HEK293 (cell line): ENCODE data around the gene PPP6R1.

Source experiments
- KLF1 ChIP-seq: fragments of 450-650 bp; formaldehyde crosslinking; IDR thresholded peaks from 2 replicates; pipeline ENCODE4 v1.5.1; 2016; ENCODE audit warnings: missing biosample characterization, missing genetic modification characterization
- PRDM1 ChIP-seq: fragments of 450-650 bp; formaldehyde crosslinking; IDR thresholded peaks from 2 replicates; pipeline ENCODE4; 2016; ENCODE audit warnings: missing biosample characterization, missing genetic modification characterization
- SCRT1 ChIP-seq: fragments of 450-650 bp; formaldehyde crosslinking; IDR thresholded peaks from 2 replicates; pipeline ENCODE4 v1.5.1; 2016; ENCODE audit warnings: missing biosample characterization, missing genetic modification characterization, borderline replicate concordance
- SCRT2 ChIP-seq: fragments of 450-650 bp; formaldehyde crosslinking; IDR thresholded peaks from 2 replicates; pipeline ENCODE4 v1.5.1; 2016; ENCODE audit warnings: missing biosample characterization, missing genetic modification characterization
- SETDB1 ChIP-seq: IDR thresholded peaks from one replicate; pipeline ENCODE4 v1.6.1; 2017; ENCODE audit warnings: mild to moderate bottlenecking, low read length, moderate library complexity, mixed read lengths; ENCODE audit not compliant: insufficient read length
- YY2 ChIP-seq: fragments of 450-650 bp; formaldehyde crosslinking; IDR thresholded peaks from 2 replicates; pipeline ENCODE4 v1.5.1; 2016; ENCODE audit warnings: missing biosample characterization, missing genetic modification characterization
- ZBTB17 ChIP-seq: fragments of 450-650 bp; formaldehyde crosslinking; IDR thresholded peaks from 2 replicates; pipeline ENCODE4 v1.5.1; 2016; ENCODE audit warnings: missing biosample characterization, missing genetic modification characterization
- ZBTB20 ChIP-seq: fragments of 450-650 bp; formaldehyde crosslinking; IDR thresholded peaks from 2 replicates; pipeline ENCODE4 v1.5.1; 2016; ENCODE audit warnings: missing biosample characterization, missing genetic modification characterization
- ZFP69B ChIP-seq: fragments of 450-650 bp; formaldehyde crosslinking; IDR thresholded peaks from 2 replicates; pipeline ENCODE4 v1.5.1; 2016; ENCODE audit warnings: missing biosample characterization, missing genetic modification characterization
- ZIC2 ChIP-seq: fragments of 450-650 bp; formaldehyde crosslinking; IDR thresholded peaks from 2 replicates; pipeline ENCODE4 v1.5.1; 2016; ENCODE audit warnings: missing biosample characterization, missing genetic modification characterization
- ZNF10 ChIP-seq: fragments of 450-650 bp; formaldehyde crosslinking; IDR thresholded peaks from 2 replicates; pipeline ENCODE4 v1.5.1; 2017; ENCODE audit warnings: missing biosample characterization, missing genetic modification characterization
- ZNF121 ChIP-seq: fragments of 450-650 bp; formaldehyde crosslinking; IDR thresholded peaks from 2 replicates; pipeline ENCODE4 v1.5.1; 2016; ENCODE audit warnings: missing biosample characterization, missing genetic modification characterization
- ZNF132 ChIP-seq: fragments of 450-650 bp; formaldehyde crosslinking; IDR thresholded peaks from 2 replicates; pipeline ENCODE4 v1.5.1; 2017; ENCODE audit warnings: missing biosample characterization, missing genetic modification characterization, borderline replicate concordance
- ZNF174 ChIP-seq: fragments of 450-650 bp; formaldehyde crosslinking; IDR thresholded peaks from 2 replicates; pipeline ENCODE4 v1.5.0; 2017; ENCODE audit warnings: missing biosample characterization, mild to moderate bottlenecking, missing genetic modification characterization
- ZNF175 ChIP-seq: fragments of 450-650 bp; formaldehyde crosslinking; IDR thresholded peaks from 2 replicates; pipeline ENCODE4 v1.5.1; 2016; ENCODE audit warnings: missing biosample characterization, missing genetic modification characterization
- ZNF214 ChIP-seq: fragments of 450-650 bp; formaldehyde crosslinking; IDR thresholded peaks from 2 replicates; pipeline ENCODE4 v1.5.1; 2017; ENCODE audit warnings: missing biosample characterization, mild to moderate bottlenecking, missing genetic modification characterization, borderline replicate concordance
- ZNF324 ChIP-seq: fragments of 450-650 bp; formaldehyde crosslinking; IDR thresholded peaks from 2 replicates; pipeline ENCODE4 v1.5.1; 2016; ENCODE audit warnings: missing biosample characterization, missing genetic modification characterization
- ZNF548 ChIP-seq: fragments of 450-650 bp; formaldehyde crosslinking; IDR thresholded peaks from 2 replicates; pipeline ENCODE4 v1.5.1; 2016; ENCODE audit warnings: missing biosample characterization, missing genetic modification characterization
- ZNF600 ChIP-seq: fragments of 450-650 bp; formaldehyde crosslinking; IDR thresholded peaks from 2 replicates; pipeline ENCODE4 v1.5.1; 2016; ENCODE audit warnings: missing biosample characterization, missing genetic modification characterization
- ZNF623 ChIP-seq: fragments of 450-650 bp; formaldehyde crosslinking; IDR thresholded peaks from 2 replicates; pipeline ENCODE4 v1.5.1; 2016; ENCODE audit warnings: missing biosample characterization, missing genetic modification characterization
- ZNF670 ChIP-seq: fragments of 450-650 bp; formaldehyde crosslinking; IDR thresholded peaks from 2 replicates; pipeline ENCODE4 v1.5.1; 2016; ENCODE audit warnings: missing biosample characterization, missing genetic modification characterization, low read depth
- ZNF830 ChIP-seq: fragments of 450-650 bp; IDR thresholded peaks from 2 replicates; pipeline ENCODE4 v1.5.0; 2018; ENCODE audit warnings: missing biosample characterization, missing genetic modification characterization, low read depth, mild to moderate bottlenecking, moderate library complexity
- TF ChIP-seq, protein P1 (sequence below): fragments of 450-650 bp; formaldehyde crosslinking; IDR thresholded peaks from 2 replicates; pipeline ENCODE4 v1.5.1; 2016; ENCODE audit warnings: missing biosample characterization, missing genetic modification characterization, borderline replicate concordance
- TF ChIP-seq, protein P2 (sequence below): fragments of 450-650 bp; formaldehyde crosslinking; IDR thresholded peaks from 2 replicates; pipeline ENCODE4 v1.5.1; 2016; ENCODE audit warnings: missing biosample characterization, missing genetic modification characterization
- TF ChIP-seq, protein P3 (sequence below): fragments of 450-650 bp; formaldehyde crosslinking; IDR thresholded peaks from 2 replicates; pipeline ENCODE4 v1.5.1; 2017; ENCODE audit warnings: missing biosample characterization, missing genetic modification characterization
- TF ChIP-seq, protein P4 (sequence below): fragments of 450-650 bp; formaldehyde crosslinking; IDR thresholded peaks from 2 replicates; pipeline ENCODE4 v1.5.1; 2016; ENCODE audit warnings: missing biosample characterization, missing genetic modification characterization
- TF ChIP-seq, protein P5 (sequence below): fragments of 450-650 bp; formaldehyde crosslinking; IDR thresholded peaks from 2 replicates; pipeline ENCODE4 v1.5.1; 2016; ENCODE audit warnings: missing biosample characterization, missing genetic modification characterization
- TF ChIP-seq, protein P6 (sequence below): fragments of 450-650 bp; IDR thresholded peaks from 2 replicates; pipeline ENCODE4 v1.5.1; 2018; ENCODE audit warnings: missing biosample characterization, mild to moderate bottlenecking, missing genetic modification characterization

Gene PPP6R1

DNA sequence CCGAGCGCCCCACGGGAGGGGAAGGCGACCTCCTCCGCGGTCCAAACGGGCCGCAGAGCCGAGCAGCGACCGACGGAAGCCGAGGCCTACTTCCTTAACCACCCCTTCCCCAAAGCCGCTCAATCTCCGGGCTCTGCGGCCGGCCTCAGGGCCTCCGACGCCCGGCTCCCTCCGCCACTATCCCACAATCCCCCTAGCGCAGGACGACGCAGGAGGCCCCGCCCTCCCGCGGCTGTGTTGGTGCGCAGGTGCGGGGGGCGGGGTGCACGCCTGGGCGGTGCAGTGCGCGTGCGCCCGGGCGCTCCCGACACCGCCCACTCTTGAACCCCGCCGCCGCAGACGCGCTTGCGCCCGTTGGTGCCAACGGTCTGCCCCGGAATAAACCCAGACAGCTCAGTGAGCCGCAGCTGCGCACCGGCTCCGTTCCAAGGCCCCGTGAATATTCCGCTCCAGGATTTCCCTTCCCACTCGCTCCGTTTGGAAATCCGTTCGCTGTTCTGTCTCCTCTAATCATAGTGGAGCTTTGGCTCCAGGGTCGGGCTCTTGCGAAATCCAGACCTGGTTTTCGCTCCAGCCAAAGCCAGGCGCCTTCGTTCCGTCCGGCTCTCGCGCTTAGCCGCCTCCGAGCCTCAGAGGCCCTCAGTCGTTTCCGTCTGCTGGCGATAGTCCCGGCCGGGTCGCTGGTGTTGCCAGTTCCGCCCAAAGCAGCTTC lies at the start of gene PPP6R1 (continued):
- TF ChIP-seq ZNF175 (tag by site-specific recombination) (no peak), ZNF623 (tag by site-specific recombination) (peak; percentile 33), ZNF174 (no peak), SETDB1 (no peak), YY2 (tag by site-specific recombination) (peak; percentile 23), PRDM1 (tag by site-specific recombination) (0 out of 2 replicates have a peak, but pooled peaks have one; percentile 47), ZNF324 (tag by site-specific recombination) (peak; percentile 99), SCRT1 (tag by site-specific recombination) (no peak), SCRT2 (tag by site-specific recombination) (peak; percentile 64), ZNF830 (tag by site-specific recombination) (no peak), ZNF548 (tag by site-specific recombination) (no peak), ZNF670 (tag by site-specific recombination) (no peak), ZNF10 (tag by site-specific recombination) (0 out of 2 replicates have a peak, but pooled peaks have one; percentile 39), KLF1 (tag by site-specific recombination) (peak; percentile 62), ZBTB20 (tag by site-specific recombination) (peak; percentile 84), ZNF214 (no peak), ZNF600 (tag by site-specific recombination) (peak; percentile 81; the same call in 1 of the 2 replicates), ZNF121 (tag by site-specific recombination) (no peak), ZIC2 (tag by site-specific recombination) (peak; percentile 48), ZBTB17 (tag by site-specific recombination) (peak; percentile 97), ZFP69B (tag by site-specific recombination) (peak; percentile 82), ZNF132 (tag by site-specific recombination) (no peak)
- TF ChIP-seq, protein P1, sequence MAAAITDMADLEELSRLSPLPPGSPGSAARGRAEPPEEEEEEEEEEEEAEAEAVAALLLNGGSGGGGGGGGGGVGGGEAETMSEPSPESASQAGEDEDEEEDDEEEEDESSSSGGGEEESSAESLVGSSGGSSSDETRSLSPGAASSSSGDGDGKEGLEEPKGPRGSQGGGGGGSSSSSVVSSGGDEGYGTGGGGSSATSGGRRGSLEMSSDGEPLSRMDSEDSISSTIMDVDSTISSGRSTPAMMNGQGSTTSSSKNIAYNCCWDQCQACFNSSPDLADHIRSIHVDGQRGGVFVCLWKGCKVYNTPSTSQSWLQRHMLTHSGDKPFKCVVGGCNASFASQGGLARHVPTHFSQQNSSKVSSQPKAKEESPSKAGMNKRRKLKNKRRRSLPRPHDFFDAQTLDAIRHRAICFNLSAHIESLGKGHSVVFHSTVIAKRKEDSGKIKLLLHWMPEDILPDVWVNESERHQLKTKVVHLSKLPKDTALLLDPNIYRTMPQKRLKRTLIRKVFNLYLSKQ (tag by site-specific recombination): no peak
- TF ChIP-seq, protein P2, sequence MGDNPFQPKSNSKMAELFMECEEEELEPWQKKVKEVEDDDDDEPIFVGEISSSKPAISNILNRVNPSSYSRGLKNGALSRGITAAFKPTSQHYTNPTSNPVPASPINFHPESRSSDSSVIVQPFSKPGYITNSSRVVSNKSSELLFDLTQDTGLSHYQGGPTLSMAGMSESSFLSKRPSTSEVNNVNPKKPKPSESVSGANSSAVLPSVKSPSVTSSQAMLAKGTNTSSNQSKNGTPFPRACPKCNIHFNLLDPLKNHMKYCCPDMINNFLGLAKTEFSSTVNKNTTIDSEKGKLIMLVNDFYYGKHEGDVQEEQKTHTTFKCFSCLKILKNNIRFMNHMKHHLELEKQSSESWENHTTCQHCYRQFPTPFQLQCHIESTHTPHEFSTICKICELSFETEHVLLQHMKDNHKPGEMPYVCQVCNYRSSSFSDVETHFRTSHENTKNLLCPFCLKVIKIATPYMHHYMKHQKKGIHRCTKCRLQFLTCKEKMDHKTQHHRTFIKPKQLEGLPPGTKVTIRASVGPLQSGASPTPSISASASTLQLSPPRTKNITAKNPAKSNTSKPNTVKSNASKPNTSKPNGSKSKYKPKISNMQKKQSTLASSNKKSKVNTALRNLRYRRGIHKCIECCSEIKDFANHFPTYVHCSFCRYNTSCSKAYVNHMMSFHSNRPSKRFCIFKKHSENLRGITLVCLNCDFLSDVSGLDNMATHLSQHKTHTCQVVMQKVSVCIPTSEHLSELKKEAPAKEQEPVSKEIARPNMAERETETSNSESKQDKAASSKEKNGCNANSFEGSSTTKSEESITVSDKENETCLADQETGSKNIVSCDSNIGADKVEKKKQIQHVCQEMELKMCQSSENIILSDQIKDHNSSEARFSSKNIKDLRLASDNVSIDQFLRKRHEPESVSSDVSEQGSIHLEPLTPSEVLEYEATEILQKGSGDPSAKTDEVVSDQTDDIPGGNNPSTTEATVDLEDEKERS (tag by site-specific recombination): peak; percentile 90
- TF ChIP-seq, protein P3, sequence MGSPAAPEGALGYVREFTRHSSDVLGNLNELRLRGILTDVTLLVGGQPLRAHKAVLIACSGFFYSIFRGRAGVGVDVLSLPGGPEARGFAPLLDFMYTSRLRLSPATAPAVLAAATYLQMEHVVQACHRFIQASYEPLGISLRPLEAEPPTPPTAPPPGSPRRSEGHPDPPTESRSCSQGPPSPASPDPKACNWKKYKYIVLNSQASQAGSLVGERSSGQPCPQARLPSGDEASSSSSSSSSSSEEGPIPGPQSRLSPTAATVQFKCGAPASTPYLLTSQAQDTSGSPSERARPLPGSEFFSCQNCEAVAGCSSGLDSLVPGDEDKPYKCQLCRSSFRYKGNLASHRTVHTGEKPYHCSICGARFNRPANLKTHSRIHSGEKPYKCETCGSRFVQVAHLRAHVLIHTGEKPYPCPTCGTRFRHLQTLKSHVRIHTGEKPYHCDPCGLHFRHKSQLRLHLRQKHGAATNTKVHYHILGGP (tag by site-specific recombination): no peak
- TF ChIP-seq, protein P4, sequence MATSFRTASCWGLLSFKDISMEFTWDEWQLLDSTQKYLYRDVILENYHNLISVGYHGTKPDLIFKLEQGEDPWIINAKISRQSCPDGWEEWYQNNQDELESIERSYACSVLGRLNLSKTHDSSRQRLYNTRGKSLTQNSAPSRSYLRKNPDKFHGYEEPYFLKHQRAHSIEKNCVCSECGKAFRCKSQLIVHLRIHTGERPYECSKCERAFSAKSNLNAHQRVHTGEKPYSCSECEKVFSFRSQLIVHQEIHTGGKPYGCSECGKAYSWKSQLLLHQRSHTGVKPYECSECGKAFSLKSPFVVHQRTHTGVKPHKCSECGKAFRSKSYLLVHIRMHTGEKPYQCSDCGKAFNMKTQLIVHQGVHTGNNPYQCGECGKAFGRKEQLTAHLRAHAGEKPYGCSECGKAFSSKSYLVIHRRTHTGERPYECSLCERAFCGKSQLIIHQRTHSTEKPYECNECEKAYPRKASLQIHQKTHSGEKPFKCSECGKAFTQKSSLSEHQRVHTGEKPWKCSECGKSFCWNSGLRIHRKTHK (tag by site-specific recombination): no peak
- TF ChIP-seq, protein P5, sequence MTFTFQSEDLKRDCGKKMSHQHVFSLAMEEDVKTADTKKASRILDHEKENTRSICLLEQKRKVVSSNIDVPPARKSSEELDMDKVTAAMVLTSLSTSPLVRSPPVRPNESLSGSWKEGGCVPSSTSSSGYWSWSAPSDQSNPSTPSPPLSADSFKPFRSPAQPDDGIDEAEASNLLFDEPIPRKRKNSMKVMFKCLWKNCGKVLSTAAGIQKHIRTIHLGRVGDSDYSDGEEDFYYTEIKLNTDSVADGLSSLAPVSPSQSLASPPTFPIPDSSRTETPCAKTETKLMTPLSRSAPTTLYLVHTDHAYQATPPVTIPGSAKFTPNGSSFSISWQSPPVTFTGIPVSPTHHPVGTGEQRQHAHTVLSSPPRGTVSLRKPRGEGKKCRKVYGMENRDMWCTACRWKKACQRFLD (tag by site-specific recombination): 0 out of 2 replicates have a peak, but pooled peaks have one; percentile 15
- TF ChIP-seq, protein P6, sequence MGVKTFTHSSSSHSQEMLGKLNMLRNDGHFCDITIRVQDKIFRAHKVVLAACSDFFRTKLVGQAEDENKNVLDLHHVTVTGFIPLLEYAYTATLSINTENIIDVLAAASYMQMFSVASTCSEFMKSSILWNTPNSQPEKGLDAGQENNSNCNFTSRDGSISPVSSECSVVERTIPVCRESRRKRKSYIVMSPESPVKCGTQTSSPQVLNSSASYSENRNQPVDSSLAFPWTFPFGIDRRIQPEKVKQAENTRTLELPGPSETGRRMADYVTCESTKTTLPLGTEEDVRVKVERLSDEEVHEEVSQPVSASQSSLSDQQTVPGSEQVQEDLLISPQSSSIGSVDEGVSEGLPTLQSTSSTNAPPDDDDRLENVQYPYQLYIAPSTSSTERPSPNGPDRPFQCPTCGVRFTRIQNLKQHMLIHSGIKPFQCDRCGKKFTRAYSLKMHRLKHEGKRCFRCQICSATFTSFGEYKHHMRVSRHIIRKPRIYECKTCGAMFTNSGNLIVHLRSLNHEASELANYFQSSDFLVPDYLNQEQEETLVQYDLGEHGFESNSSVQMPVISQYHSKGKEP: peak; percentile 93
